Measurements from ENCODE around the gene TMEM156. TPM values are rescaled to one million over a fixed set of nuclear protein-coding genes. Genes with fewer than 3 reads are reported as not detected.

TMEM156 gene
- total and polyA plus RNA-seq, 10 donors = 10.5 to 76.1 (median 17.0) TPM

GRCh38 chr4:39054497-39054896 is 22.3 kb upstream of the TMEM156 start:
- no peak for TF ChIP-seq POLR2AphosphoS5 (IDR thresholded peaks at IDR 0.05)
- TF ChIP-seq, protein P1, sequence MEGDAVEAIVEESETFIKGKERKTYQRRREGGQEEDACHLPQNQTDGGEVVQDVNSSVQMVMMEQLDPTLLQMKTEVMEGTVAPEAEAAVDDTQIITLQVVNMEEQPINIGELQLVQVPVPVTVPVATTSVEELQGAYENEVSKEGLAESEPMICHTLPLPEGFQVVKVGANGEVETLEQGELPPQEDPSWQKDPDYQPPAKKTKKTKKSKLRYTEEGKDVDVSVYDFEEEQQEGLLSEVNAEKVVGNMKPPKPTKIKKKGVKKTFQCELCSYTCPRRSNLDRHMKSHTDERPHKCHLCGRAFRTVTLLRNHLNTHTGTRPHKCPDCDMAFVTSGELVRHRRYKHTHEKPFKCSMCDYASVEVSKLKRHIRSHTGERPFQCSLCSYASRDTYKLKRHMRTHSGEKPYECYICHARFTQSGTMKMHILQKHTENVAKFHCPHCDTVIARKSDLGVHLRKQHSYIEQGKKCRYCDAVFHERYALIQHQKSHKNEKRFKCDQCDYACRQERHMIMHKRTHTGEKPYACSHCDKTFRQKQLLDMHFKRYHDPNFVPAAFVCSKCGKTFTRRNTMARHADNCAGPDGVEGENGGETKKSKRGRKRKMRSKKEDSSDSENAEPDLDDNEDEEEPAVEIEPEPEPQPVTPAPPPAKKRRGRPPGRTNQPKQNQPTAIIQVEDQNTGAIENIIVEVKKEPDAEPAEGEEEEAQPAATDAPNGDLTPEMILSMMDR (IDR thresholded peaks at IDR 0.05 in 8 of 11, conservative IDR thresholded peaks at IDR 0.05 in 3 of 11) = no peak
- no peak for TF ChIP-seq POLR2A (IDR thresholded peaks at IDR 0.05)
- H3K36me3 ChIP-seq = no peaks in the 10 kb centered on the region
- H3K27ac ChIP-seq = peak overlapping the region in 1 of 8 donors; percentile 12
- DNase-seq = no peak
- intact Hi-C loops (cut with DNase I; ENCODE audit: low total_unique reads) = no loop called here
- no peak overlapping the region for H3K4me3 ChIP-seq
- WGBS, 5 donors = 89 to 96% (median 91%) methylated on average over 3 of the region's 3 CpGs
- H3K27me3 ChIP-seq (replicated peaks in 1 of 7) = no peaks in the 10 kb centered on the region
- H3K4me1 ChIP-seq = peaks cover 0 to 58% (median 4%) of the 10 kb centered on the region in 6 donors
- H3K9me3 ChIP-seq = no peaks in the 10 kb centered on the region

DNA sequence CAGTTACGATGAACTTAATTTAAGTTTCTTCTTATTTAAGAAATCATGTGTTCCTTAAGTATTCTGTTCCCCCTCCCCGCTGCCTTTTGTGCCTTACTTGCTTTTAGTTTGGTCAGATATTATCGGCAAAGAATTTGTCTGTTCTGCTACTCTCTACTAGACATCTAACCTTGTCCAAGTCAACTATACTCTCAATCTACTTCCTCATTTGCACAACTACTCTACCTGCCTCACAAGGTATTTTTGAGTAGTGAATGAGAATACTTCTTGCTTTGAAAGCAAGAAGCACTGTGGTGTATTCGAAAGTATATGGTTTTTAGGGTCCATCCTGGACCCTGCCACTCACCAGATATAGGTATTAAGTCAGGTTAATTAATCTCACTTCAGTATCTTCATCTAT is 21.8 kb upstream of the TMEM156 start:
- Histone ChIP-seq H3K27ac (peak overlapping the region in 1 of 8 donors; percentile 12), H3K27me3 (replicated peaks in 1 of 7) (no peaks in the 10 kb centered on the region), H3K9me3 (no peaks in the 10 kb centered on the region), H3K36me3 (no peaks in the 10 kb centered on the region), H3K4me3 (no peak overlapping the region), H3K4me1 (peaks cover 0 to 64% (median 5%) of the 10 kb centered on the region in 6 donors)
- intact Hi-C loops (cut with DNase I; ENCODE audit: low total_unique reads) = no loop called here
- TF ChIP-seq POLR2A (IDR thresholded peaks at IDR 0.05) (no peak), POLR2AphosphoS5 (IDR thresholded peaks at IDR 0.05) (no peak)
- no peak for DNase-seq
- WGBS, 5 donors = 91 to 98% (median 94%) methylated on average over 4 of the region's 4 CpGs

DNA sequence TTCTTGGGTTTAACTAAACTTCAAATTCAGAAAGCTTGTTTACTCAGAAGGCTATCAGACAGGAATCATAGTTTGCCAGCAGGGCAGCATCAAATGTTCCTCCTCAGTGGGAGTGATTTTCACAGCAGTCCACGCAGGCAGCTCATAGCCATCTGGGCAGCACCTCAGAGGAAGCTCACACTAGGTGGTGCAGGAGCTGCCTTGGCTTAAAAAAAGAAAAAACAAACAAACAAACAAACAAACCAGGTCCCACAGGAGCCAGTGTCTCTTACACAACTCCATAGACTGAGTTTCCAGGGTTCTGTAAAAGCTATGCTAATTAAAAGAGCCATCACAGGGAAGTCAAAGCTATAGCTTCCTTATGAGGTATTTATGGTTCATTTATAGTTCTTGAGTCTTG is 19.3 kb upstream of the TMEM156 start:
- Histone ChIP-seq H3K27me3 (replicated peaks in 1 of 7) (no peaks in the 10 kb centered on the region), H3K4me1 (peaks cover 14 to 88% (median 29%) of the 10 kb centered on the region in 6 donors), H3K4me3 (no peak overlapping the region), H3K9me3 (no peaks in the 10 kb centered on the region), H3K27ac (no peak overlapping the region), H3K36me3 (no peaks in the 10 kb centered on the region)
- no peak for DNase-seq
- 87 to 100% (median 93%) methylated on average over 1 of the region's 1 CpG for whole genome bisulfite sequencing, 5 donors
- intact Hi-C loops (cut with DNase I; ENCODE audit: low total_unique reads) = no loop called here
- TF ChIP-seq, protein P1 (IDR thresholded peaks at IDR 0.05 in 8 of 11, conservative IDR thresholded peaks at IDR 0.05 in 3 of 11) = no peak
- TF ChIP-seq POLR2A (IDR thresholded peaks at IDR 0.05) (no peak), POLR2AphosphoS5 (IDR thresholded peaks at IDR 0.05) (no peak)

GRCh38 chr4:39050590-39050989 is 18.4 kb upstream of the TMEM156 start:
- Histone ChIP-seq H3K27me3 (replicated peaks in 1 of 7) (no peaks in the 10 kb centered on the region), H3K9me3 (no peaks in the 10 kb centered on the region), H3K4me3 (no peak overlapping the region), H3K27ac (no peak overlapping the region), H3K4me1 (peaks cover 14 to 97% (median 37%) of the 10 kb centered on the region in 6 donors), H3K36me3 (no peaks in the 10 kb centered on the region)
- WGBS, 5 donors = 92 to 98% (median 95%) methylated on average over 2 of the region's 2 CpGs
- DNase-seq = no peak
- intact Hi-C loops (cut with DNase I; ENCODE audit: low total_unique reads) = no loop called here
- no peak for TF ChIP-seq POLR2A (IDR thresholded peaks at IDR 0.05)
- TF ChIP-seq, protein P1 (IDR thresholded peaks at IDR 0.05 in 8 of 11, conservative IDR thresholded peaks at IDR 0.05 in 3 of 11) = no peak
- TF ChIP-seq POLR2AphosphoS5 (IDR thresholded peaks at IDR 0.05) = no peak

DNA sequence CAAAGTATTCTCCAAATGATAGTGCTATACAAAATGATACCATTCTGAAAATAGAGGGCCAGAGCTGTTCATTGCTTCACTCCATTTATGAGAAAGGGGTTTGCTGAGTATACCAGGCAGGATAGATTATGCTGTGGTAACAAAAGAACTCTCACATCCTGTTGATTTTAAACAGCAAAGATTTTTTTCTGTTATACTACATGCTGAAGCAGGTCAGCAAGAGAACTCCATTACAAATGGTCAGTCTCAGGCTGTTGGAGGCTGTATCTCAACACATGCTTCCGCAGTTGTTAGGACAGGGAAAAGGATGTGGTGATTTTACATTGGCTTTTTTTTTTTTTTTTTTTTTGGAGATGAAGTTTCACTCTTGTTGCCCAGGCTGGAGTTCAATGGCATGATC is 16.1 kb upstream of the TMEM156 start:
- no peaks in the 10 kb centered on the region for H3K9me3 ChIP-seq
- no peaks in the 10 kb centered on the region for H3K36me3 ChIP-seq
- TF ChIP-seq POLR2AphosphoS5 (IDR thresholded peaks at IDR 0.05) (no peak), POLR2A (IDR thresholded peaks at IDR 0.05) (no peak)
- TF ChIP-seq, protein P1 (IDR thresholded peaks at IDR 0.05 in 8 of 11, conservative IDR thresholded peaks at IDR 0.05 in 3 of 11) = no peak
- intact Hi-C loops (cut with DNase I; ENCODE audit: low total_unique reads) = no loop called here
- 29 to 37% (median 35%) methylated on average over 1 of the region's 1 CpG for WGBS, 5 donors
- no peak overlapping the region for H3K4me3 ChIP-seq
- H3K27me3 ChIP-seq (replicated peaks in 1 of 7) = no peaks in the 10 kb centered on the region
- no peak for DNase-seq
- H3K27ac ChIP-seq = peak overlapping the region in 5 of 8 donors; percentile 4 to 56 (median 34)
- H3K4me1 ChIP-seq = peaks cover 15 to 89% (median 46%) of the 10 kb centered on the region in 6 donors

All from spleen (tissue), 11 donors.